ENCODE data around the gene LSAMP.

LSAMP gene

DNA sequence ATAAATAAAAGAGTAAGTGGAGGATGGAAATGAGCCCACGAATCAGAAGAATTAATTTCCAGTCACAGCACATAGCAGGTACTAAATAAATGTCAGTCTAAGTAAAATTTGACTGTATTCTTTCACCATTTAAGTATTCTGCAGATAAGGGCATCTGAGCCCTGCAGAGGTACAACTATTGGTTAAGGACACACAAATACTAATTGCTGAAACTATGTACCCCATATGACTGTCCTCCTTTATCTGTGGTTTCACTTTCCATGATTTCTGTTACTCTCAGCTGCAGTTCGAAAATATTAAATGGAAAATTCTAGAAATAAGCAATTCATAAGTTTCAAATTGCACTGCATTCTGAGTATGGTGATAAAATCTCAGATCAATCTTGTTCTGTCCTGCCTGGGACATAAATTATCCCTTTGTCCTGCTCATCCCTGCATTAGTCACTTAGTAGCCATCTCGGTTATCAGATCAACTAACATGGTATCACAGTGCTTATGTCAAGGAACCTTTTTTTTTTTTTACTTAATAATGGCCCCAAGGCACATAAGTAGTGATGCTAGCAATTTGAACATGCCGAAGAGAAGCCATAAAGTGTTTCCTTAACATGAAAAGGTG, 95.1 kb downstream of the LSAMP start:
- no peak for DNase-seq

DNA sequence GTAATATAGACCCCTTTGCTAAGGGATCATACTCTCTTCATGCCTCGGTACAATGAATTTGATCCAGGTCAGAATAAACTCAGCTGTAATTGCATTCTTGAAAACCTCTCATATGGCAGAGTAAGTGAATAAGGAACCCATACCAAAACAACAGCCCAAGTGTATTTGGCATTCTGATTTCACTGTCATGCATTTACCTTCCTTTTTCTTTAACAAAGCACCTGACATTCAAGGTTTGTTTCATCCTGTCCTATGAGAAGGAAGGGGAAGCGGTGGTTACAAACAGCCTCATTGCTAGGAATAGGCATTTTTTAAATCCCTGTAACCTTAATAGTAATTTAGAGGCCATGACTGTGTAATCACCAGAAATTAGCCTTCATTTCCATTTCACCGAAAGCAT, 97.1 kb downstream of the LSAMP start:
- no peak for DNase-seq

DNA sequence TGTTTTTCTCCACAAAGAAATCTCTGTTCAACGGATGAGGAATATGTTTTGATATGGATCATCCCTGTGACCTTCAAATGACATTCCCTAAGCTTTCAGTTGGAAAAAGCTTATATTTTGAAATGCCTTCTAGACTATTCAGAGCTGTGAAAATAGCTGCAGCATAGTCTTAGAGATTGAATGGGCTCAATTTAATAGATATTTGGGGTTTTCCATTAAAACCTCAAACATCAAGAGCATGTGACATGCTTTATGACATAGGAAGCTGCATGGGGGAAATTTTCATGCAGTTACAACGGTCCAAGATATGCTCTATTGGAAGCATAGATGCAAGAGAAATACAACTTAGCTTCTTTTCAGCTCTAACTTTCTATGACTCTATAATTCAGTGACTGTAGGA, 102.8 kb downstream of the LSAMP start:
- no peak for DNase-seq

DNA sequence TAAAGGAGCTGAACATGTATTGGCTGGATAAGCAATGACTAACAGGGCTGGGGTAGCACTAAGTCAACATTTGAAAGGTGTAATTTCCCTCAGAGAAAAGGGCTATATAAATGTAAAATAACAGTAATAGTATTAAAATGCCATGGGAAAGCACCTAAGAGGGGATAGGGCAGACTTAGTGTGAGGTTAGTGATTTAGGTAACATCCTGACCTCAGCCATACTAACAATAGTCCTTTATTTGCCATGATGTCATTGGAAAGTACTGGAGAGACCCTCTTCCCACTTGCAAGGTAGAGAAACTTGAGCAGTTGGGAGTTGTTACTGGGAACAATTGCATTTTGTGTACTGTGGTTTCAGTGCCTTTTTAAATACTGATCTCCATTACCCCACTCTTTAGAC, 103.4 kb downstream of the LSAMP start:
- no peak for DNase-seq

DNA sequence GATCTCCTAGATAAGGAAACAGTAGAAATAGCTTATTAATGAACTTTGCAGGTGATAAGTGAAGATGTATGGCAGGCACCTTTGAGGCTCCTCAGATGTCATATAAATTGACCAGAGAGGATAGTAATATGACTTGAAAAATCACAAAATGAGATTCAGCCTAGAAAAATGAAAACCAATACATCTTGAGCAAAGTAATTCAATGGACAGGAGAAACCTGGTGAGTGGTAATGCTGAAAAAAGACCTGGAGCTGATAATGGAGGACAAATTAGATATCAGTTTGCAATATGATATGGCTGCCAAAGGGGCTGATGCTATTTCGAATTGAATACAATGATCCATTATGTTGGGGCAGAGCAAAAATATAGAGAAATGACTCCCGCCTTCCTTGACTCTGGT, 103.9 kb downstream of the LSAMP start:
- DNase-seq, result no peak

DNA sequence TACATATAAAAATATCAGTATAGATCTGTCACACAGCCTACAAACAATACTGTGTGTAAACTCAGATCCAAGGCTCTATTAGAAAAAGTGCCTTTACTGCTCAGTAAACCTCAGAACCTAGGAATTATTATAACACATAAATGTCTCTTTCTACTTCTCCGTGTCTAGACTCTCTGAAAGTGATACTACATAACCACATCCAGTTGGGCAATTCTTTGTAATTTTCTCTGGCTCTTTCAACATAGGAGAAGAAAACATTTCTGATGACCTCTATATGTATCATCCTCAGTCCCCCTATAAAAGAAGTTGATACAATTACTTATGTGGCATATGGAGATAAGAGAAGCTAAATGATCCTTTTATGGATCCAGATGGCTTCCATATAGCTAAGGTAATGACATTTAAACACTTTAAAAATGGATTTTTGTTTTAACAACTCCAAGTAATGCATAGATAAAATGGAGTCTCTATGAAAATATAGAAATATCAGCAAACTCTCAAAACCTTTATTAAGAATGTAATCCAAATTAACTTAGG, 104.5 kb downstream of the LSAMP start:
- DNase-seq, result no peak

DNA sequence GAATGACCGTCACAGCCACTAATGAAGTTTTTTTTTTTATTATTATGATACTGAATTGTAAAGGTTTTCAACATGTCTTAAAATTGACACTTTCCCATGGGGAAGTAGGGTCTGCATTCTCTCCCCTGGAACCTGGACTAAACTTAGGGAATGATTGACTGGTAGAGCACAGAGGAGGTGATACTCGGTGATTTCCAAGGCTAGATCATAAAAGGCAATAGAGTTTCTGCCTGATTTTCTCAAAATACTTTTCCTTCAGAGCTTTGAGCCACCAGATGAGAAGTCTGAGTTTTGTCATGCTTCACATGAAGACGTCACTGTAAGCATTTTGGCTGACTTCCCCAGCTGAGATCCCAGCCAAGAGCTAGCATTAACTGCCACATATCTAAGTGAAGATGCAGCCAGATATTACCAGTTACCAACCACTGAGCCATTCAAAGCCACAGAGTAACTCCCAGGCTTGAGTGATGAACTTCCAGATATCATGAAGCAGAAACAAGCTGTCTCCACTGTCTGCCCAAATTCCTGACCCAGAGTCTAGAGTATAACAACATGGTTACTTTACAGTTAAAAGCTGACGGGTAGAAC, 105.8 kb downstream of the LSAMP start:
- no peak for DNase-seq

DNA sequence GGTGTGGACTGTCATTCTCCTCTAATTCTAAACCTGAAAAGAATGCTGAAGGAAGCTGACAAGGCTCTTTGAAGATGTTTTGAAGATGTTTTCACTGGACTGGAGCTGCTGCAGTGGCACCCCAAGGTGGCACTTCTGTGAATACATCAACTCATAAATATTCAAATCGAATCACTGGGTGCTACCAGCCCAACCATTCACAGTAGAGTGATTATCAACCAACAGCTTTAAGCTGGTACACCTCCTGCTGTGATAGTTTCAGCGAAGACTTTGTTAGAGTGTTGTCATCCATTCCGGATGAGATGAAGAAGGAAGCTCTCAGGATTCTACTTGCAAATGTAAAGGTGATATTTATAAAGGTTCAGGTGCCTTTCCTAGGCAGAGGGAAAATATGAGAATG, 106.6 kb downstream of the LSAMP start:
- DNase-seq, result no peak

DNA sequence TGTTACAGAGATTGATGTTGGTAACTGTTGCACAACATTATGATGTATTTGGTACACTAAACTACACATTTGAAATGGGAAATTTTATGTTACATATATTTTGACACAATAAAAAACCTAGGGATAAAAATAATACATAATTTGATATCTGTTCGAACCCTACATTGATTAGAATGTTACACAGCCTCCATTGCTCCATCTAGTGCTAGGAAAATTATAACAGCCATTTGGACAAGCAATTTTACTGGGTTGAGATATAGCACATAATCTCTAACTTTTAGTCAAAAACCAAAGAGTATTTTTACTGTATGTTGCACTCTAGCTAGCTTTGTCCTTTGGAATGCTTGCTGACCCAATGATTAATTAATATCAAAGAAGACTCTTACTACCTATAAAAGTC, 108.1 kb downstream of the LSAMP start:
- no peak for DNase-seq

DNA sequence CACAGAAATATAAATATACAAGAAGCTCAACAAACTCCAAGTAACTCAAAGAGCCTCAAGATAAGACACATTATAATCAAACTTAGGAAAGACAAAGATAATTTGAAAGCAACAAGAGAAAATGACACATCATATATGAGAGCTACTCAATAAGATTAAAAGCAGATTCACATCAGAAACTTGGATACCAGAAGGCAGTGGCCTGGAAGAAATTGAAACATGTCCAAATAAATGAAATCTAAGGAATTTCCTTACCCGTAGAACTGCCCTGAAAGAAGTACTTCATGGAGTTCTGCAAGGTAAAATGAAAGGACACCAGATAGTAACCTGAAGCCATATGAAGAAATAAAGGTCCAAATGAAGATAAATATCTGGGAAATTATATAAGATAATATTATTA, 113.9 kb downstream of the LSAMP start:
- no peak for DNase-seq

DNA sequence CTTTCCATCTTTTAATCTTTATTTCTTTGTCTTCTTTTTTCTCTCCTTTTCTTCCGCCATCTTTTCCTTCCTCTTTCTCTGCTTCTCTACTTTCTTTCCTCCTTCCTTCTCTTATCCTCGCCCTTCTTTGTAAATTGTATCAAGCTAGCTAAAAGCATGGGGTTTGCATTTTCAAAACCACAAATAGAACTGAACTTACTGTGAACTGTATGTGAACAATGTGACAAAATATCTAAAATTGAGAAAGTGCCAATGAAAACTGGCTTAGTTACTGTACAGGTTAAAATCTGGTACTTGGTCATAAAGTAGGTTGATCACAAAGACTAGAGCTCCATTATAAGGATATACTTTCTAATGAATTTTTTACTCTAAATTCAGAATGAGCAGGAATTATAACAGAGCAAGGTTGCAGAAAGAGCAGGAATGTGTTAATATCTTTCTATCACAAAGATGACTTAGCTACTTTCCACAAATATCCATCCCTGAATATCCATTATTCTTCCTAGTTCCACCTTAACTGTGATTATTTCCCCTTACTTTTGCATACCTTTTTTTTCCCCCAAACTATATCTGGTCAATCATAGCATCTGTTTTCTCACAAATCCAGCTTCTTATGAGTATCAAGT, 122.4 kb downstream of the LSAMP start:
- DNase-seq, result no peak

DNA sequence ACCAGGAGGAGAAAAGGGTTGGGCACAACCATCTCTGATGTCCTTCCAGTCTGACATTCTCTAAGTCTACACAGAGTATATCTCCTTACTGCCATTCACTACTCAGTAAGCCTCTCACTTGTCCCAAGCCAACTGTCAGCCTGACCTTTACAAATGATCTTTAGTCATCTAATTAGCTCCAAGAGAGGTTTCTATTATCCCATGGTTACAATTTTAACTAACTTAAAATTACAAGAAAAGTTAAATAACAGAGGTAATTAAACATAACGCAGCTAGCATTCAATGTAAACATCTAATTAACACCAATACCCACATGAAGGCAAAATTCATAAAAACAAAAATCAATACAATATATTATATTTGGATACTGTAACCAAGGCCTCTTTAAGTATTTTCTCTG, 126.9 kb downstream of the LSAMP start:
- no peak for DNase-seq

DNA sequence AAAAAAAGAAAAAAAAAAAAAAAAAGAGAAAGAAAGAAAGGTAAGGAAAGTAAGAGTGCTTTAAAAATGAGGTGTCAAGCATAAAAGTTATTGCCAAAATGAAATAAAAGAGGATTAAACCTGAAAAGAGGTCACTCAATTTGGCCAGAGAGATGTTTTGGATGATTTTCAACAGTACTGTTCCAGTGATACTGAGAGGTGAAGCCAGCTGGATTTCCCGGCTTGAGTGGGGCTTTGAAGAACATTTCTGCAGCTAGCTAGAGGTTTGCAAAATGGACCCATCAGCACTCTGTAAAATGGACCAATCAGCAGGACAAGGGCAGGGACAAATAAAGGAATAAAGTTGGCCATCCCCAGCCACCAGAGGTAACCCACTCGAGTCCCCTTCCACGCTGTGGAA, 128.5 kb downstream of the LSAMP start:
- no peak for DNase-seq

DNA sequence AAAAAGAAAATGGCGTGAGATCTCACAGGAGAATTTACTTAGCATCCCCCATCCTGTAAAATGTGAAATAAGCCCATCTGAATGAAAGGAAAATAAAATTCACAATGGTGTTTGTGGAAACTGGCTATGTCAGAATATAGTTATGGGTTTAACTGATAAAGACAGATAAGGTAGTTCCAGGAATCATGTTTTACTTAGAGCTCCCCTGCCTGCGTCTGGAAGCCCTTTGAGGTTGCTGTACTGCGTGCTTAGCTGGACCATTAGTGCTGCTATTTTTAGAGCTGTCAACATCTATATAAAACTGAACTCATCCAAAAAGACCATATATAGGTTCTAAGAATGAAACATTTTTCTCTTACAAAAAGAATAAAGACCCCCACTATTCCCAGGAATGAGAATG, 130.8 kb downstream of the LSAMP start:
- DNase-seq, result no peak

DNA sequence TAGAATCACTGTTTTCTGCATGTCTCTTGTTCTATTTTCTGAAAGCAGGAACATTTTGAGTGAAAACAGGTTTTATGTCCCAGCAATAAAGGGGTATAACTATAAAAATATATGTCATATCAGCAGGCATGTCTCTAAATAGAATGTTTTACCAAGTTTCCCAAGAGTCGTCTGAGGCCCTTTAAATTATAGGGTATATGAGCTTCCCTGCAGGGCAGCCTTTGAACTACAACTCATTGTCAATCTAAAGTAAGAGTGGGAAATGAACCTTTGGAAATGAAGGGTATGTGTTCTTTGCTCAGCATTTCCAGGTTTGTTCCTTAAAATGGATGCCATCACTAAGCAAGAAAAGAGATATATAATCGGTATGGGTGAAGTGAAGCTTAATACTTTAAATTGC, 138.6 kb downstream of the LSAMP start:
- no peak for DNase-seq

DNA sequence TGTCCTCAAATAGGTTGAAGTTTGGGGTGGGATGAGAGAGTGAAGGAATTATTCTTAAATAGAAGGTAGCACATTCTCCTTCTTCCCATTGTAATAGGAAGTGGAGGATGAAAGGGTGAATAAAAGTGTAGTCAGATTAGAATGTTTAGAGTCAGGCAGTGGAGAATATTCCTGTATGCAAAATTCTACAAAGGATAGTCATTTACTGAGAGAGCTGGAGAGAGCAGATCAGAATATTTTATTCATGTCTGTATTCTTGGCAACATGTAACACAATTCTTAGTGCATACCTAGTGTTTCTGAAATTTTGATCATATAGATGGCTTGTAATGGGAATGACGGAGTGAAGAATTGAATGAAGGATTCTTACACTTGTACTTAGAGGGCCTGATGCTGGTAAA, 139.1 kb downstream of the LSAMP start:
- DNase-seq, result no peak

DNA sequence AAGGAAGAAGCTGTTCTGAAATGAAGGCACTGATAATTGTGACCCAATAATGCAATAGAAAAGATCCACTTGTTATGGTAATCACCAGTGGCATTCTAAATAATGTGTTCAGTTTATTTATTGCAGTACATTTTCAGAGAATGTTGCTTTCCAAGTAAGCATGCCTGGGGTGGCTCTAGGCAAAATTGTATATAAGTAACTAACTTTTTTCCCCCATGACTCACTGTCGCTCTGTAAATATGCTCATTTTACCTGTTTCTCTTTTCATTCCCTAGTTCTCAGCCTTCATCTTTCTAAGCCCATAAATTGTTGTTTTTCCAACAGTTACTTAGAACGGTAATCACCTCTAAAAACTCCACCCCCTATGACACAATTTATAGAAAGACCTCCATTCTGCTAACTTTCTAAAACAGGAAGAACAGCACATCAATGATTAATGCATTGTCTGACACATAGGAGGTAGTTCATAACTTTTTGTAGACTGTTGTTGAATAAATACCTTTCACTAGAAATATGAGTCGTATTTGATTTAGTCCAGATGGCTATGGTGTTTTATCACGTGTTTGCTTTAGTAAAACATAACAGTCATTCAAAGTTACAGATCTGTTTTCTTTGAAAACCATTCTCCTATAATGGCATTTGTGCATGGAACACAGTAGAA, 143.1 kb downstream of the LSAMP start:
- DNase-seq, result no peak

DNA sequence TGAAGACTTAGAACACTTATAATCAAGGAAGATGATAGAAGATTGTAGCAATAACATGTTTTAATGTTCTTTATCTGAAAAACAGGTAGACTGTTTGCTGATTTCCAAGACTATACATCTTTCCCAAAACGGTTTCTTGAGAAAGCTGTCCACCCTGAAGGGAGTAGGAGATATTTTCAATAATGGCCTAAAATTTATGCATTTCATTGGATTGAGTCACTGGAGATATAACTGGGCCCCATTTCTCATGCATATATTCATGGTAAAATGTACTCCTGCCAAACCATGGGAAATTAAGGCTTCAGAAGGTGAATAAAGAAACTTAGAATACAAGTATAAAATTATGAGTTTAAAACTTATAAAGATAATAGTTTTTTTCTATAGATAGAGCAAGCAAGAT, 143.9 kb downstream of the LSAMP start:
- DNase-seq, result no peak

DNA sequence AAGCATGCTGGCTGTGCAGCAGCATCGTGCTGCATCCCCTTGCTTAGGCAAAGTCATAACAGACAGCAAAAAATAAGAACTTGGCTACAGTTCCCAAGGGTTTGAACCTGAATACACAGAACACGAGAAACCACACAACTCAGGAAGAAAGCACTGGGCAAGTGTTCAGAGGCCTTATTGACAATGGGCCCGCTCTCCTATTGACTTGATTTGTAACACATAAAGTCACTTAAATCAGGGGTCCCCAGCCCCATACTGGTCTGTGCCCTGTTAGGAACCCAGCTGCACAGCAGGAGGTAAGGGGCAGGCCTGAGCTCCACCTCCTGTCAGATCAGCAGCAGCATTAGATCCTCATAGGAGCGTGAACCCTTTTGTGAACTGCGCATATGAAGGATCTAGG, 145.1 kb downstream of the LSAMP start:
- DNase-seq, result no peak

DNA sequence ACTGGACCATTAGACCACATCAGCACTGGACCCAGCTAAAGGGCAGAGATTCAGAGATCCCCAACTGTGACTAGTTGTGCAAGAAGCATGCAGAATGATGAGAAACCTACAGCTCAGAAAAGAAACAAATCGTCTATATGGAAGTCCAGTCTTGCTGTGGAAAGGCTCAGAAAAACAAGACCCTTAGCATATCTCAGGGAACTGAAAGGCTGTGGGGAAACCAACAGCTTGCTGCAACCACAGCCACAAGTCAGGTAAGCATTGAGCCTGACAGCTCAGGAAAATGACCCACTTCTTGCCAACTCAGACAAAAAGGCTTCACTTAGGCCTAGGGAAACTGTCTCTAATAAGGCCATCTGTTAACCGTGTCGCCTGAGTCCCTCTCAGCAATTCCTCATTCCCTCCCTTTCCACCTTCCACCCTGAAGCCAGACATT, 145.6 kb downstream of the LSAMP start:
- DNase-seq, result no peak

DNA sequence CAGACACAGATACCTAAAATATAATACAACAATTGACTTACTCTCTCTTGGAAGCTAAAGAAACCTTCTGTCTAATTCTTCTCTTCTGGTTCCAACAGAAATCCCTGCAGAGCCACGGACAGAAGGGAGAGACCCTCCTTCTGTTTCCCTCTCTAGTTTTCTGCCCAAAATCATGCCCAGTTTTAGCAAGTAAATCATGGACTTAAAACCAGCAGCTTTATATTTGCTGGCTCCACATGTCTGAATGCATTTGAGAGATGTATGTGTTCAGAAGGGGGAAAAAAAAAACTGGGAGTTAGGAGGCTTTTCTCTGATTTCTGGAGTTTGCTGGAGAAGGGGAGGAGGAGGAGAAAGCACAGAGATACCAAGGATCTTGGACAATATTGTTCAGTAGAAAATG, 147.1 kb downstream of the LSAMP start:
- no peak for DNase-seq

DNA sequence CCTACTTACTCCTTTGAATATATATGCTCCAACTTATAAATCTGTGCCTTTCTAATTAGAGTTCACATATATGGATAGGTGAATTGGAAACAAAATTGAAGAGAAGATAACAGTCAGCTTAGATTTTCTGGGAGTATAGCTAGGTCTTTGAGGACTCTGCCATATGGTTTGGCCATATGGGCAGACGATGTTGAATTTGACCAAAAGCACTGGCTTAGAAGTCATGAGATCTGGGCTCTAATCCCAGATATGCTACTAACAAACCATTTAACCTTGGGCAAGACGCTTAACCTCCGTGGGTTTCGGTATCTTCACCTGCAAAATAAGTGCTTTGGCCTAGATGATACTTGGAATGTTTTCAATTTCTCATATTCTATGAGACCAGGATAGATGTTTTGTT, 154.1 kb downstream of the LSAMP start:
- DNase-seq, result no peak

DNA sequence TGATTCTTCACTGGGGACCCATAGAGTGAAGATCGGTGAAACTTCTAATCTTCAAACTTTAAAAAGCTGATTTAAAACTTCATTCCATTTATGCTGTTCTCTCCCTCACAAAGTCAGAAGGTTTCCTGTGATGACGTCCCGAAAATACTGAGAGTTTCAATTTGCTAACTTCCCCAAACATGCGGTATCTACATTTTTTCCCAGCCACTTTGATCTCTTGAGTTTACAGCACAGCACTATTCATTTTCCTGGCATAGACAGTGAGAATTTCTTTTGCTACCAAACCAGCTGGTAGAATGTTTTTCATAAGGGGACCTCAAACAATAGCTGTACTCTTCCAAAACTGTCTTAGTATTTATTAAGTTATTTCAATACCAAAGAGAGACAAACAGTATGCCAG, 156.8 kb downstream of the LSAMP start:
- no peak for DNase-seq

DNA sequence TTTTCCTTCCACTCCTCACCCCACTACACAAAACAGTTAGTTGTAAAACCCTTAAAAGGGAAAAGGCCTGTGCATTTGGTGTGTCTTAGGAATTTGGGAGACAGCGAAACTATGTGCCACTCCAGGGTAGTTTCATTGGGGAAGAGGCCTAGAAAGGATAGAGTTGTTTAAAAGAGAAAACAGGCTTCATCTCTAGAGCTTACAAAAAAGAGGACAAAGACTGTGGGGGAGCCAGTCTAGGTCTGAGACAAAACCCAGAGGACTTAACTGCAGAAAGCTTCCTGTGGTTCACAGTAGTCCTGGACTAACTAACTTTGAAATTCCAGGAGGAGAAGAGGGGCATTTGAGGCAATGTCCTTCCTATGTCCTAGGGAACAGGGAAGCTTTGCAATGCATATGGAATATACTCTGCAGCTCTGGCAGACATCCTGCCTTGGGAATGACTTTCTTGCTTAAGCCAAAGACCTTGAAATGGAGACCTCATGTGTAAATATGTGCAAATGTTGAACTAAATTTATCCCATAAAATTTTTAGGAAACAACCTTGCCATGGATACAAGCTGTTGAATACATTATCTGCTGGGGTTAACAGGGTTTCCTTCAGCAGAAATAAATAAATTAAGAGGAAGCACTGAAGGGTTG, 159.4 kb downstream of the LSAMP start:
- DNase-seq, result no peak

All from CD4-positive, alpha-beta T cell treated with Interleukin-1 beta for 1 hour (primary cell).